GF-D8 (cell line): ENCODE data around the gene NPR3.

Source experiments
- DNase-seq: peaks from one replicate; lab custom pipeline; 2025; lab: John Stamatoyannopoulos, UW

The NPR3 gene

GRCh38 chr5:32710550-32711361, at the start of gene NPR3:
Gene NPR3 (plus strand): TSS chr5:32711321. CDS start chr5:32711777, 456 bp downstream.
- no peak for DNase-seq

GRCh38 chr5:32664523-32664922, 46.6 kb upstream of the NPR3 start:
- no peak for DNase-seq

- DNase-seq: no peak
Observed at GRCh38 chr5:32668552-32668951, 42.6 kb upstream of the NPR3 start.

- DNase-seq: no peak
Observed at GRCh38 chr5:32673272-32673671, 37.8 kb upstream of the NPR3 start.

- no peak for DNase-seq
Observed at GRCh38 chr5:32677023-32677422, 34.1 kb upstream of the NPR3 start.

GRCh38 chr5:32678472-32678871, 32.6 kb upstream of the NPR3 start:
- no peak for DNase-seq

- DNase-seq: no peak
Observed at GRCh38 chr5:32679218-32679617, 31.9 kb upstream of the NPR3 start.

GRCh38 chr5:32680183-32680582, 30.9 kb upstream of the NPR3 start:
- no peak for DNase-seq

- no peak for DNase-seq
Observed at GRCh38 chr5:32683125-32683524, 28.0 kb upstream of the NPR3 start.

- DNase-seq: no peak
Observed at GRCh38 chr5:32684260-32684659, 26.9 kb upstream of the NPR3 start.

- no peak for DNase-seq
Observed at GRCh38 chr5:32686799-32687498, 24.2 kb upstream of the NPR3 start.

- DNase-seq: no peak
Observed at GRCh38 chr5:32687499-32687831, 23.7 kb upstream of the NPR3 start.

- no peak for DNase-seq
Observed at GRCh38 chr5:32690153-32690552, 21.0 kb upstream of the NPR3 start.

GRCh38 chr5:32690666-32691065, 20.5 kb upstream of the NPR3 start:
- DNase-seq: no peak

- DNase-seq: no peak
Observed at GRCh38 chr5:32692036-32692746, 18.9 kb upstream of the NPR3 start.

GRCh38 chr5:32703957-32704356, 7.2 kb upstream of the NPR3 start:
- no peak for DNase-seq

GRCh38 chr5:32707418-32707997, 3.6 kb upstream of the NPR3 start:
- no peak for DNase-seq

- DNase-seq: no peak
Observed at GRCh38 chr5:32708949-32709348, 2.2 kb upstream of the NPR3 start.

GRCh38 chr5:32709750-32710549, 1.2 kb upstream of the NPR3 start:
- peak; percentile 7 for DNase-seq

GRCh38 chr5:32711362-32711680, 200 bp downstream of the NPR3 start:
- no peak for DNase-seq

GRCh38 chr5:32711681-32712480, 760 bp downstream of the NPR3 start:
- DNase-seq: no peak
